ENCODE data around the gene GRWD1. TPM values are rescaled to one million over a fixed set of nuclear protein-coding genes. Genes with fewer than 3 reads are reported as not detected.

GRWD1 gene
- total and polyA plus RNA-seq, 2 of the 13 experiments (the other 11 are each of a cell fraction or from before 2014, with no cell fraction given), result 10.8 to 46.6 TPM

- no peak for FAIRE-seq
- Histone ChIP-seq H3K27me3 (ENCODE audit: control insufficient read depth in 1 of 2, insufficient read depth in 2 of 2, low read length in 2 of 2) (no peaks in the 10 kb centered on the region; a peak in 1 of 5 replicates), H2AFZ (ENCODE audit: low read length) (no peak overlapping the region)
Measured at GRCh38 chr19:48446579-48446978, 796 bp downstream of the GRWD1 start.

GRCh38 chr19:48448563-48448962 is 2.8 kb downstream of the GRWD1 start:
- DNase-seq (ENCODE audit: low spot score), result no peak
- no TSS peak for BruUV-seq (replicated peaks)
- TF ChIP-seq RFXAP (CRISPR knock-in tag; IDR thresholded peaks at IDR 0.05; ENCODE audit: borderline replicate concordance) (no peak), ZFP82 (CRISPR knock-in tag; IDR thresholded peaks at IDR 0.05; ENCODE audit: borderline replicate concordance) (no peak), NR3C1 (CRISPR knock-in tag; IDR thresholded peaks at IDR 0.05) (no peak), NFYB (CRISPR knock-in tag; IDR thresholded peaks at IDR 0.05) (no peak), ZNF768 (CRISPR knock-in tag; IDR thresholded peaks at IDR 0.05) (no peak), RBFOX2 (IDR thresholded peaks at IDR 0.05; ENCODE audit: low read depth, low read length) (no peak), ATF6 (CRISPR knock-in tag; conservative IDR thresholded peaks at IDR 0.05) (no peak), CBX1 (IDR thresholded peaks at IDR 0.05; ENCODE audit: low read depth) (no peak), ZNF350 (CRISPR knock-in tag; IDR thresholded peaks at IDR 0.05; ENCODE audit: borderline replicate concordance, low read depth) (no peak), GZF1 (CRISPR knock-in tag; IDR thresholded peaks at IDR 0.05) (no peak), CREBL2 (CRISPR knock-in tag; IDR thresholded peaks at IDR 0.05; ENCODE audit: borderline replicate concordance) (no peak)

More at GRCh38 chr19:48446579-48446978, 796 bp downstream of the GRWD1 start:
- TF ChIP-seq PATZ1 (CRISPR knock-in tag; IDR thresholded peaks at IDR 0.05) (no peak), RXRB (CRISPR knock-in tag; IDR thresholded peaks at IDR 0.05; ENCODE audit: borderline replicate concordance) (no peak)
- peaks cover 17% of the 10 kb centered on the region for H3K79me2 ChIP-seq (ENCODE audit: insufficient read depth, low read length)
- 77% methylated on average over 6 of the region's 7 CpGs for WGBS (ENCODE audit: low lambda C conversion rate)
- intact Hi-C loops (cut with micrococcal nuclease; ENCODE audit: unreplicated experiment) (loop anchor here (10.0 kb wide), 1 partner anchor 92 kb away; no protein-coding TSS in a partner anchor), in situ Hi-C loops (cut with HindIII; ENCODE audit: extremely low pct_ligation_motif_present, low pct_unique_long_range_greater_than_20kb) (no loop called here)
- peak overlapping the region; percentile 77 to 95 (median 80) for H3K4me3 ChIP-seq (replicated peaks in 1 of 3; ENCODE audit: insufficient read depth in 1 of 3, low read depth in 2 of 3, low read length in 3 of 3)
- ChIA-PET POLR2A (interaction anchor here (0.6 to 2.4 kb wide), 6 partner anchors 22 to 146 kb away, joined by 3 to 9 read pairs (median 4); partner anchors contain the start of gene KDELR1), CTCF (ENCODE audit: low intra/inter-chr PET ratio, low total read pairs) (no interaction called here)
- BruUV-seq (replicated peaks), result no TSS peak
- peak overlapping the region; percentile 71 for H3K27ac ChIP-seq (ENCODE audit: extremely low read length, insufficient read depth, low read length)
- H4K20me1 ChIP-seq (ENCODE audit: insufficient read depth, low read length), result no peaks in the 10 kb centered on the region
- ATAC-seq (no peak), DNase-seq (ENCODE audit: low spot score) (no peak)
- H3K4me2 ChIP-seq (ENCODE audit: low read depth, low read length), result peak overlapping the region; percentile 96
- peak overlapping the region; percentile 90 for H3K9ac ChIP-seq (ENCODE audit: insufficient read depth, low read depth, low read length)
- no peaks in the 10 kb centered on the region for H3K9me3 ChIP-seq (ENCODE audit: low read length)
- peaks cover 22% of the 10 kb centered on the region for H3K4me1 ChIP-seq (ENCODE audit: insufficient read depth, low read length)
- peaks cover 16 to 43% of the 10 kb centered on the region in 2 experiments for H3K36me3 ChIP-seq (replicated peaks in 1 of 2; ENCODE audit: control insufficient read depth in 1 of 2, insufficient read depth in 2 of 2, low read length in 2 of 2)

More at GRCh38 chr19:48448563-48448962, 2.8 kb downstream of the GRWD1 start:
- ChIA-PET CTCF (ENCODE audit: low intra/inter-chr PET ratio, low total read pairs) (no interaction called here), POLR2A (no interaction called here)
- H3K9ac ChIP-seq (ENCODE audit: insufficient read depth, low read depth, low read length), result no peak overlapping the region
- no peak overlapping the region for H3K27ac ChIP-seq (ENCODE audit: extremely low read length, insufficient read depth, low read length)
- peaks cover 27 to 60% of the 10 kb centered on the region in 2 experiments for H3K36me3 ChIP-seq (replicated peaks in 1 of 2; ENCODE audit: control insufficient read depth in 1 of 2, insufficient read depth in 2 of 2, low read length in 2 of 2)
- H3K4me3 ChIP-seq (replicated peaks in 1 of 3; ENCODE audit: insufficient read depth in 1 of 3, low read depth in 2 of 3, low read length in 3 of 3), result no peak overlapping the region
- intact Hi-C loops (cut with micrococcal nuclease; ENCODE audit: unreplicated experiment), result loop anchor here (10.0 kb wide), 1 partner anchor 94 kb away; no protein-coding TSS in a partner anchor
- no peaks in the 10 kb centered on the region for H4K20me1 ChIP-seq (ENCODE audit: insufficient read depth, low read length)
- H2AFZ ChIP-seq (ENCODE audit: low read length), result no peak overlapping the region
- H3K27me3 ChIP-seq (ENCODE audit: control insufficient read depth in 1 of 2, insufficient read depth in 2 of 2, low read length in 2 of 2), result no peaks in the 10 kb centered on the region; a peak in 1 of 5 replicates
- in situ Hi-C loops (cut with HindIII; ENCODE audit: extremely low pct_ligation_motif_present, low pct_unique_long_range_greater_than_20kb), result no loop called here
- H3K4me2 ChIP-seq (ENCODE audit: low read depth, low read length), result no peak overlapping the region
- no peak for ATAC-seq
- FAIRE-seq, result no peak
- peaks cover 17% of the 10 kb centered on the region for H3K79me2 ChIP-seq (ENCODE audit: insufficient read depth, low read length)
- H3K4me1 ChIP-seq (ENCODE audit: insufficient read depth, low read length), result peaks cover 22% of the 10 kb centered on the region
- 97% methylated on average over 4 of the region's 4 CpGs for WGBS (ENCODE audit: low lambda C conversion rate)
- H3K9me3 ChIP-seq (ENCODE audit: low read length), result no peaks in the 10 kb centered on the region

Measured in HepG2 (cell line).